ENCODE measurements around the gene TSPAN14.
"Not testable (repeated sequence)": the region's sequence is repeated elsewhere in the genome, so short reads cannot be mapped to it uniquely, and the experiment has no call there.

Gene TSPAN14
- long read RNA-seq, donor 1, full-length matches to known transcripts = 11 of 19 reads
- long read RNA-seq, donor 1, partial matches to known transcripts = 0 of 19 reads
- long read RNA-seq, donor 1, other reads (novel, unspliced or antisense) = 8 of 19 reads
- long read RNA-seq, donor 2, full-length matches to known transcripts = 5 of 5 reads
- long read RNA-seq, donor 2, partial matches to known transcripts = 0 of 5 reads
- long read RNA-seq, donor 2, other reads (novel, unspliced or antisense) = 0 of 5 reads
- long read RNA-seq, donor 3, full-length matches to known transcripts = 10 of 16 reads
- long read RNA-seq, donor 3, partial matches to known transcripts = 0 of 16 reads
- long read RNA-seq, donor 3, other reads (novel, unspliced or antisense) = 6 of 16 reads
- long read RNA-seq, donor 4, full-length matches to known transcripts = 9 of 9 reads
- long read RNA-seq, donor 4, partial matches to known transcripts = 0 of 9 reads
- long read RNA-seq, donor 4, other reads (novel, unspliced or antisense) = 0 of 9 reads
- long read RNA-seq, donor 5, full-length matches to known transcripts = 15 of 22 reads
- long read RNA-seq, donor 5, partial matches to known transcripts = 0 of 22 reads
- long read RNA-seq, donor 5, other reads (novel, unspliced or antisense) = 7 of 22 reads
- long read RNA-seq, donor 6, full-length matches to known transcripts = 9 of 15 reads
- long read RNA-seq, donor 6, partial matches to known transcripts = 6 of 15 reads
- long read RNA-seq, donor 6, other reads (novel, unspliced or antisense) = 0 of 15 reads
- long read RNA-seq, donor 7, full-length matches to known transcripts = 20 of 36 reads
- long read RNA-seq, donor 7, partial matches to known transcripts = 5 of 36 reads
- long read RNA-seq, donor 7, other reads (novel, unspliced or antisense) = 11 of 36 reads
- long read RNA-seq, donor 8, full-length matches to known transcripts = 8 of 14 reads
- long read RNA-seq, donor 8, partial matches to known transcripts = 0 of 14 reads
- long read RNA-seq, donor 8, other reads (novel, unspliced or antisense) = 6 of 14 reads

DNA sequence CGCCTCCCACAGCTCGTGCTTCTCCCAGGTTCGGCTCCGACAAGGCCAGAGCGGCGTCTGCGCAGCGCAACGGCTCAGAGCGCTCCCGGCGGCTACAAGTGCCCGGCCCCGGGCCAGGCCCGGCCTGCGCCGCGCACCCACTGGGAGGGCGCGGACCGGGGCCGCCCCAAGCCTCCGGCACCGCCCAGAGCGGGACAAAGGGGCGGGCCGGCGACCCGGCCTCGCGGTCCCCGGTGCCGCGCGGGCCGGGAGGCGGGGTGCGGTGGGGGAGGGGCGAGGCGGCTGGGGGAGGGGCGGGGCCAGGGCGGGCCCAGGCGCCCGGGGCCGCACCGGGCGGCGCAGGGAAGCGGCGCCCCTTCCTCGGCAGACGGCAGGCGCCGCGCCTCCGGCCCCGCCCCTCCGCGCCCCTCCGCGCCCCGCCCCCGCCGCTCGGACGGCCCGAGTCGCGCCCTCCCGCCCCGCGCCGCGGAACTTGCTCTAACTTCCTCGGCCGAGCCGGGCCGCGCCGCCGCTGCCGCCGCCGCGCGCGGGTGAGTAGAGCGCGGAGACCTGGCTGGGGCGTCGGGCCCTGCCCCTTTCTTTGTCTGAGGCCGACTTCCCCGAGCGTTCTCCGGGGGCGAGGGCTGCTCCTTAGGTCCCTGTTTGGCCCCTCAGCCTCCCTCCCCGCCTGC is at the start of gene TSPAN14:
Gene TSPAN14, plus strand, starts transcription at position 469 of the 671 bp plus-strand sequence. CDS start 34,924 bp downstream, outside the sequence.
- DNase-seq = peak; percentile 95

- no peak for DNase-seq
These were observed 49.1 kb upstream of the TSPAN14 start for GRCh38 chr10:80405035-80405434.

- peak; percentile 24 for DNase-seq
These were observed 48.5 kb upstream of the TSPAN14 start for GRCh38 chr10:80405626-80406025.

DNA sequence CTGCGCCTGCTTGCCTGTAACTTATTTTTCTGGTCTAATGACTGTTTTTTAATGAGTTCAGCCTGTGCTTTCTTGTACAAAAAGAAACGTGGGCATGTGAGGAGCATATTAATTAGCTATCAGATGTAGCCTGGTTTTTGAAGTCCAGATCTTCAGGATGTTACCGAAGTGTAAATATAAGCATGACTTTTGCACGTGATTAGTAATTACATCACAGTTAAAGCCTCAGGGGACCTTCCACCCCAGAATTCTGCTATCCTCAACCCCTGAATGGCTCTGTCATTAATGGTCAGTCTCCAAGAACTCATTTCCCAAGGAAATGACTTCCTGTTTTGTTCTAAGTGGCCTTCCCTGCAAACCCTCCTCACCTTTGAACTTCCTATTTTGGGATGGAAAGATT is 47.9 kb upstream of the TSPAN14 start:
- DNase-seq = no peak

DNA sequence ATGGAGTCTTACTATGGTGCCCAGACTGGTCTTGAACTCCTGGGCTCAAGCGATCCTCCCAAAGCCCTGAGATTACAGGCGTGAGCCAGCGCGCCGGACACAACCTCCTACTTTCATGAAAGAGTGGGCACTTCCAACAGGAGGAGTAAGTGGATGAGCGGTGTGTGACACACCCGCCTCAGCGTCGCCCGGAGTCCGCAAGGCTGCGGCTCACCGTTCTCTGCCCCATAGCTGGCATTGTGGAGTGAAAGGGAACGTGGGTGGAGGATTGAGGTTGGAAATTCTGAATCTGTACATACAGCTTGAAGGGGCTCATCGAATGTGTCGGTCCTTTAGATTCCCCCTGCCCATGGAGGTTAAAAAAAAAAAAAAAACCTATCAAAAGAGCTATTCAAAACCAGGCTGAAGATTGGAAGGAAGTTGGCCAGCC is 46.3 kb upstream of the TSPAN14 start:
- peak; percentile 89 for DNase-seq

DNA sequence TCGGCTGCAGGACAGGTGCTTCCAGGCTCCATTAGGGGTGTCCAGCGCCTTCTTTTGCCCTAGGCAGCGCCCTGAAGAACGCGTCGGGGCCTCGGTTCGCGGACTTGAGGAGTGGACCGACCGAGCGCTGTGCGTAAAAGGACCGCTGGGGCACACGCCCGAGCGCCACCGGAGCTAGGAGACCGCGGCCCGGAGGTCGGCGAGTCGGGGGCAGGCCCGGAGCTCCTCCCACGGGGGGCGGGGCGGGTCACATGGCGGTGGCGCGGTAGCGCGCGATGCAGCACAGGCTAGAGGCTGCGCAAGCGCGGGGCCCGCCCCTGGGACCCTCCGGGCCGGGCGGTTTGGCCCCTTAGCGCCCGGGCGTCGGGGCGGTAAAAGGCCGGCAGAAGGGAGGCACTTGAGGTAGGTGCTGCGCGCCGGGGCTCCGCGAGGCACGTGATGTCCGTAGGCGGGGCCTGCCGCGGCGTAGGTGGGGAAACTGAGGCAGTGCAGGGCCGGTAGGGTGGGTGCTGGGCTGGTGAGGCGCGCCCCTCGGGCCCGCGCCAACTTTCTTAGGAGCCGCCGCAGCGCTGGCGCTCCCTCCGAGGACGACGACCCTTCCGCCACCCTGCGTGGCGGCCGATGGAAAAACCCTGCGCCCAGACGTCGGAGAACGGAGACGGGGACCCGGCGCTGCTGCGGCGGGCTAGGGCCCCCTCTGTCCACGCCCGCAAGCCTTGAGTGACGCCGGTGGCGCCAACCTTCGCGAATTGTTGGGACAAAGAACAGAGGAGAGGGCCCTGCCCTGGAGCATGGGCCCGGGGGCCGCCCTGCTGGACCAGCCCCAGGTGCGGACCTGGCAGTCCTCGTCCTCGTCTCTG is 45.6 kb upstream of the TSPAN14 start, which contains the start of gene PRXL2A:
Gene PRXL2A, plus strand, starts transcription at position 310 of the 860 bp plus-strand sequence. CDS start 11,917 bp downstream, outside the sequence.
- DNase-seq = peak; percentile 90

DNA sequence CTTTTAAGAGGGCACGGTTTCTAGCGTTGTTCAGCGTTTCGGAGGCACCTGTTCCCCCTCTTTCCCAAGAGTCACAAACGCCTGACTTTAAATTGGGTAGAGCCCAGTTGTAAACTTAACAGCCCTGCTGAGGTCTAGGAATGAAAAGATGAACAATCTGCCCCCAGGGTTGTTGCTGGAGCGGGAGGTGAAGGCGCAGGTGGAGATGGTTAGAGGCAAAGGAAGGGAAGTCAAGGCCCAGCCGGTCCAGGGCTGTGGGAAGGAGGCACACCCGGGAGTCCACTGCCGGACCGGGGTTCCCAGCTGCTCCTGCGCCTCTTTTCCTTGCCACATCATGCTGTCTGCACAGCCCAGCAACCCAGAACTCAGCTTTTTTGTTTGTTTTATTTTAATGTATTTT is 45.0 kb upstream of the TSPAN14 start:
- DNase-seq = no peak

GRCh38 chr10:80410122-80410521 is 44.0 kb upstream of the TSPAN14 start:
- peak; percentile 16 for DNase-seq

DNA sequence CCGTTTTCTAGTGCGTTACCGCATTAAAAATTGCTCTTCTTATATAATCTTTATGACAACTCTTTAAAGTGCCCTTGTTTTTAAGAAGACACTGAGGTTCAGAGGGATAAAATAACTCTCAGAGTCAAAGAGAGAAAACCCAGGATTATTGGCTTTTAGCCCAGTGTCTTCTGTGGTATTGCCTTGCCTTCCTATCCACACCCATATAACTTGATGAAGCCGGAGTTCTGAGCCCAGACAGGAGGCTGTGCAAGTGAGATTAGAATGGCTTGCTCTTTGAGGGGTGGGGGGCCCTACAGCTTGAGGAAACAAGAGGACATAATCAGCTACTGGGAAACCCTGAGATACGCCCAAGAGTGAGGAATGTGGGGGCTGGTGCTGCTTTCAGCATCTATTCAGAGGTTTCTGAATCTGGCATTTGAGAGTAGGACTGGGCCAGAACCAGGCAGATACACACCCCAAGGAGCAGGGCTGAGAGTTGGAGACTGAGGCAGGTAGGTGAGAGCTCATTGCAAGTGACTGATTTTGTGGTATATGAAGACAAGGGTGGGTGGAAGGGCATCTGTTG is 43.4 kb upstream of the TSPAN14 start:
- no peak for DNase-seq

GRCh38 chr10:80411267-80411668 is 42.8 kb upstream of the TSPAN14 start:
- no peak for DNase-seq

GRCh38 chr10:80411681-80412220 is 42.4 kb upstream of the TSPAN14 start:
- DNase-seq = no peak

GRCh38 chr10:80412486-80412885 is 41.6 kb upstream of the TSPAN14 start:
- no peak for DNase-seq

GRCh38 chr10:80413271-80413996 is 40.7 kb upstream of the TSPAN14 start:
- DNase-seq = peak; percentile 66

GRCh38 chr10:80414142-80414895 is 39.8 kb upstream of the TSPAN14 start:
- no peak for DNase-seq

DNA sequence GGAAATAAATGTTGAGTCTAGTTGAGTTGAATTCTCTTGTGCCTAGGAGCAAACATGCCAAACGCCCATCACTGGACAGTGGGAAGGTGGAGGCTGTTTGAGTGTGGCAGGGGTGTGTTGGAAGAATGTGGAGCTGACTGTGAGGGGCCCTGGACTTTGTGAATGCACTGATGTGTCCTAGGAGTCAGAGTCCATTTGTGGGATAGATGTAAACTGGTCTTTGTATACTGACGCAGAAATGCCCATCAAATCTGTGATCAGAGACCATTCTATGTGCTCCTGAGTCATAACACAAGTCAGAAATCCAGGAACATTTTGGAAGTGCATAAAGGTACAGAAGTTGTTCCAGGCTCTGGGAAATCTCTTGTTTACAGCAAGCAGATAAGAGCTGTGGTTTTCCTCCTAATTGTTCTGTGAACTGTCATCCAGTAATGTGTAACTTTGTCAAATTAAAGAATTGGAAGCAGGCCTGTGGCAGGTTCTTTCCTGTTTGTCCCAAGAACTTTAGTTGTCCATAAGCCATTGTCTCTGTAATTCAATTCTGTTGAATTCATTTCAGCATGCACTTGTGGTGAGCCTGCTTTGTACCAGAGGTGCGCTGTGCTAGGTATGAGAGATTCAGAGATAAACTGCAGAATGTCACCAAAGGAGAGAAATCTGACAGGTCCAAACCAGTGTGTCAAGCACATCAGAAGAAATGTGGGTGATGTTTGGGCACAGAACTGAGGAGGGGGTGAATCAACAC is 38.2 kb upstream of the TSPAN14 start:
- no peak for DNase-seq

GRCh38 chr10:80416479-80417098 is 37.5 kb upstream of the TSPAN14 start:
- DNase-seq = no peak

GRCh38 chr10:80417256-80417655 is 36.9 kb upstream of the TSPAN14 start:
- not testable (repeated sequence) for DNase-seq

Data from right kidney (tissue), 9 donors.